GM19328 (cell line): ENCODE measurements around the gene GFOD2.

Experiments used
- ATAC-seq: cut with Tn5 transposase; IDR thresholded peaks from one replicate; pipeline ENCODE4 v1.9.1; 2021; ENCODE audit warnings: mild to moderate bottlenecking, moderate library complexity; ENCODE audit not compliant: unreplicated experiment

The GFOD2 gene

DNA sequence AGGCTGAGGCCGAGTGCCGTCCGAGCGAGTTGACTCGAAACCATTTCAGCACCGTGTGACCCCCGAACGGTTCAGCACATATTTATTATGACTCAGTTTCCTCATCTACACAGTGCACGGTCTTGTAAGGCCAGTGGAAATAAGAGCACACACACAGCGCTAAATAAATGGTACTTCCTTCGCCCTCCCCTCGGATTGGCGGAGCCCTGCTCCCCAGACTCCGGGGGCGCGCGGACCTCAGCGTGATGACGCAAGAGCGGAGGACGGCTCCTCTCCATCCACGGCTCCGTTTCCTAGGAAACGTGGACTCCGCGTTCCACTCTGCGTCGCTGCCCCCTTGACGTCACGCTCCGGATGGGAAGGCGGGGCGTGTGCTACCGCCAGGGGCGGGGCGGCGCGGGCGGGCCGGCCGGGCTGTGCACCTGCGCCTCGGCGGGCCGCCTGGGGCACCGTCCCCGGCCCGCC, 58.5 kb downstream of the GFOD2 start, which contains the start of gene PARD6A:
TSS of gene PARD6A (plus strand) at position 397 of the 465 bp plus-strand sequence. CDS start 79 bp downstream, outside the sequence.
- peak; percentile 69 for ATAC-seq

GRCh38 chr16:67659675-67660563, 59.2 kb downstream of the GFOD2 start, which contains the start of gene ACD:
TSS of gene ACD (minus strand) at chr16:67660260. CDS start at chr16:67660220, 40 bp downstream.
- peak; percentile 56 for ATAC-seq

GRCh38 chr16:67658849-67659674, 60.1 kb downstream of the GFOD2 start:
- no peak for ATAC-seq

- ATAC-seq, result no peak
Measured at GRCh38 chr16:67657751-67658518, 61.2 kb downstream of the GFOD2 start.

DNA sequence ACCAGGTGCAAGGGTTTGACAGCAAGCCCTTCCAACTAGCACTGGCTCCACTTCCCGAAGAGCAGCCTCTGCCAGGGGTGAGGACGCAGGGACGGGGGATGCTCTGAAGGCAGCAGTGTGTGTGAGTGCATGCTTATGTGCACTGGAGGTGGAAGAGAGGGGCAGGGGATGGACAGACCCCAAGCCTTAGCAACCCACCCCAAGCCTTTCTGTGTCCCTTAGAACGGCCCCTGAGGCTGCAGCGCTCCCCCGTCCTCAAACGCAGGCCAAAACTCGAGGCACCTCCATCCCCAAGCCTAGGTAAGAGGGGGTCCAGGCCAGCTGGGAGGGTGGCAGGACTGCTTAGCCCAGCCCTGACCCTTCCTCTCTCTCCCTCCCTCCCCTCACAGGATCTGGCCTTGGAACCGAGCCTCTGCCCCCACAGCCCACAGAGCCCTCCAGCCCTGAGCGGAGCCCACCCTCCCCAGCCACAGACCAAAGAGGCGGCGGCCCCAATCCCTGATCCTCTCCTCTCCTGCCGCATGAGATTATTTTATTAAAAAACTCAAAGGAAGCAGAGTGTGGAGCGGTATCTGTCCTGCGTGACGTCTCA, 62.0 kb downstream of the GFOD2 start:
- ATAC-seq, result no peak

DNA sequence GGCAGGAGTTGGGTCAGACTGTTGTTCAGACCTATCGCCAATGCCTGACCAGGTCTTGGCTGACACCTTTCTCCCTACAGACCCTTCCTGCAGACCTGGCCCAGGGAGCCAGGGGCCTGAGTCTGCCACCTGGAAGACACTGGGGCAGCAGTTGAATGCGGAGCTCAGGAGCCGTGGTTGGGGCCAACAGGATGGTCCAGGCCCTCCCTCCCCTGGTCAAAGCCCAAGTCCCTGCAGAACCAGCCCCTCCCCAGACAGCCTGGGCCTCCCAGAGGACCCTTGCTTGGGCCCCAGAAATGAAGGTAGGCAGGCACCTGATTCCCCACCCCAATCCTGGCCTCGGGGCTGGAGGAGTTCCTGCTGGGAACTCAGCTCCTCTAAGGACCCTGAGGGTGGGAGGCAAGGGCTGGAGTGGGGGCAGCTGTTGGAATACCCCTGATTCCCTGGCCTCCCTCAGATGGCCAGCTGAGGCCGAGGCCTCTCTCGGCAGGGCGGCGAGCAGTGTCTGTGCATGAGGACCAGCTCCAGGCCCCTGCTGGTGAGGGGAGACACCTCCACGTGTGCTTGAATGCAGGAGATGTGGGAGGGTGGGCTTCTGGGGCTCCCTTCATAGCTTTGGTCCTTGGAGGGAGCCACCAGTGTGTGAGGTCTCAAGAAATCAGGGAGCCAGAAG, 62.6 kb downstream of the GFOD2 start:
- no peak for ATAC-seq

- ATAC-seq, result no peak
Measured at GRCh38 chr16:67655363-67655762, 63.8 kb downstream of the GFOD2 start.

DNA sequence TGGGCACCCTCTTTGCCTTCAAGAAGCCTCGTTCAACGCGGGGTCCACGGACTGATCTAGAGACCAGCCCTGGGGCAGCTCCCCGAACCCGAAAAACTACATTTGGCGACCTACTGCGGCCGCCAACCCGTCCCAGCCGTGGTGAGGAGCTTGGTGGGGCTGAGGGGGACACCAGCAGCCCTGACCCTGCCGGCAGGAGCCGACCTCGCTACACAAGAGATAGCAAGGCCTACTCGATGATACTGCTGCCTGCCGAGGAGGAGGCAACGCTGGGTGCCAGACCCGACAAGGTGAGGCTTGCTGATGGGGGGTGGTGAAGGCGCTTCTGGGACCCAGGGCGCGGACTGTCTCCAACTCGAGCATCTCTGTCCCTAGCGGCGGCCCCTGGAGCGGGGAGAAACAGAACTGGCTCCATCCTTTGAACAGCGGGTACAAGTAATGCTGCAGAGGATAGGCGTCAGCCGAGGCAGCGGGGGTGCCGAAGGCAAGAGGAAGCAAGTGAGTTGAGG, 64.7 kb downstream of the GFOD2 start:
- ATAC-seq, result no peak

- no peak for ATAC-seq
Measured at GRCh38 chr16:67653789-67654402, 65.2 kb downstream of the GFOD2 start.

GRCh38 chr16:67653128-67653788, 65.9 kb downstream of the GFOD2 start:
- ATAC-seq, result no peak

GRCh38 chr16:67652578-67653127, 66.5 kb downstream of the GFOD2 start:
- no peak for ATAC-seq

DNA sequence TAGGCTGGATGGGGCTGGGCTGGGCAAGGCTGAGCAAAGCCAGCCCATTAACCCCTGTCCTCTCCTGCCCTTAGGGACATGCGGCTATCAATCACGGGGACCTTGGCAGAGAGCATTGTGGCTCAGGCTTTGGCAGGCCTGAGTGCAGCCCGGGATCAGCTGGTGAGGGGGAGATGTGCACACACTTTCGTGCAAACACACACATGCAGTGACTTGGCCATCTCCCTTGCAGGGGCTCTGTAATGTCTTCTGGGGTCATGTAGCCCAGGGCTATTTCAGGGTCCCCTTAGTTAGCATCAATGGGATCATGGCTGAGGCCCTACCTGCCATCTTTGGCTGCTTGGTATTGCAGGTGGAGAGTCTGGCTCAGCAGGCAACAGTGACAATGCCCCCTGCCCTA, 67.3 kb downstream of the GFOD2 start:
- ATAC-seq, result no peak

DNA sequence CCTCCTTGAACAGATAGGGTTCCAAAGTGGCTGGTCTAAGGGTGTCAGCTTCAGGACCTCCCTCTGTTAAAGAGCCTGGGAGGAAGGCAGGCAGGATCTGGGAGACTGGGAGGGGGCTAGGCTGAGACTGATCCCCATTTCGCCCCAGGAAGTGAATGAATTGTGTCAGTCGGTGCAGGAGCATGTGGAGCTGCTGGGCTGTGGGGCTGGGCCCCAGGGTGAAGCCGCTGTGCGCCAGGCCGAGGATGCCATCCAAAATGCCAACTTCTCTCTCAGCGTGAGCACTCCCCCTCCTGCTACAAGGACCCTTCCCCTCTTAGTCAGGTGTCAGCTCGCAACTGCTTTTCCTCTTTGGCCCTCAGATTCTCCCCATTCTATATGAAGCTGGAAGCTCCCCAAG, 68.1 kb downstream of the GFOD2 start:
- ATAC-seq, result no peak

DNA sequence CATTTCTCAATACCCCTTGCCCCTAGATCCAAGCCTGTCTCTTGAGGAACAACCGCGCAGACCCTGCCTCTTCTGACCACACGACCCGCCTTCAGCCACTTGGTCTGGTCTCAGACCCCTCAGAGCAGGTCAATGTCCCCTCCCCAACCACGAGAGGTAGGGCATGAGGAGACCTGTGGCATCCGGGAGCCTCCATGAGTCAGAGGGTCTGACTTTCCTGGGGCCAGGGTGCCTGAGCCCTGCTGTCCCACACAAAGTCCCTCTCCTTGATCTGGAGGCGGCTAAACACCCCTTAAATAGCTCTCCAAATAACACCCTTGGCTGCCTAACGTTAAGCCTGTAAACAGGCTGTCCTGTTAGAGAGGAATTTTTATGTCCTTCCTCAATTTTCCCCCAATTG, 69.1 kb downstream of the GFOD2 start:
- no peak for ATAC-seq

- ATAC-seq, result no peak
Measured at GRCh38 chr16:67649494-67649931, 69.6 kb downstream of the GFOD2 start.

DNA sequence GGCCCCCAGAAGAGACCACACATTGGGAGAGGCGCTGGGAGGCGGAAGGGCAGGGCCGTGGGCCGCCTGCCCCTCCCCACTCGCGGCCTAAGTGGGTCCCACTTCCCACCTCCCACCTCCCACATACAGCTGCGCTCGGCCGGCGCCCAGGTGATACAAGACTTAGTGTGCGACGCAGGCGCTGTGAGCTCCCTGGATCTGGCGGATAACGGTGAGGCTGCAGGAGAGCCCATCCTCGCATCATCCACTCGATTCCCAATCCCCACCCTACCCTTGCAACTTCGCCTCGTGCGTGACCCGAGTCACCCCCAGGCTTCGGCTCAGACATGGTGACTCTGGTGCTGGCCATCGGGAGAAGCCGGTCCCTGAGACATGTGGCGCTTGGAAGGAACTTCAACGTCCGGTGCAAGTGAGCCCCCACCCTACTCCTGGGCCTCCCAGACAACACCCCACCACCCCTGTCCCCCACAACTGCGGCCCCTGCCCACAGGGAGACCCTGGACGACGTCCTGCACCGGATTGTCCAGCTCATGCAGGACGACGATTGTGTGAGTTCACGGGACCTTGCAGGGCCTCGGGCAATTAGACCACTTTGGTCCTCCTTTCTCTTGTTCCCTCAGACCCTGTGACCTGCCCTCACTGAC, 70.2 kb downstream of the GFOD2 start:
- no peak for ATAC-seq

DNA sequence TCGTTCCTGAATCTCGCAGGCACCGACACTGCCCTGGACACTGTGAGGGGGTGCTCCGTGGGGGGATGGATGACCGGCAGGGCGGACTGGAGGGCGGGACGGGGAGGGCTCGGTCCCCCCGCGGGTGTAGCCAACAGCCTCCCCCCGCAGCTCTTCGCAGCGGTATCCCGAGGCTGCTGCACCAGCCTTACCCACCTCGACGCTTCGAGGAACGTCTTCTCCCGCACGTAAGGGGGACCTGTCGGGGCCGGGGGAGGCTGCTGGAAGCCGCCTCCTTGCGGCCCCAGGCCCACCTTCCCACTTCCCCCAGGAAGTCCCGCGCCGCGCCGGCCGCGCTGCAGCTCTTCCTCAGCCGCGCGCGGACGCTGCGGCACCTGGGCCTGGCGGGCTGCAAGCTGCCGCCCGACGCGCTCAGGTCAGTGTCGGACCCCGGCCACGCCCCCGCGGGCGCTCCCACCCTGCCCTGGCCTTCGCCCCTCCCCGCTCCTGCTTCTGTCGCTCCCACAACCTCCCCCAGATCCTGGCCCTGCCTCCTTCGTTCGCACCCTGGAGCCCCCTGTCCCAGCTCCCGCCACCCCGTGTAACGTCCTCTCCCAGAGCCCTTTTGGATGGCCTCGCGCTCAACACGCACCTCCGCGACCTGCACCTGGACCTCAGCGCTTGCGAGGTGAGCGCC, 70.9 kb downstream of the GFOD2 start:
- ATAC-seq, result no peak
